Bronchial epithelial cell (primary cell): ENCODE data around the gene YIF1A. TPM values are rescaled to one million over a fixed set of nuclear protein-coding genes. Genes with fewer than 3 reads are reported as not detected.
"Not testable (repeated sequence)": the region's sequence is repeated elsewhere in the genome, so short reads cannot be mapped to it uniquely, and the experiment has no call there.

ENCODE experiments used
- DNase-seq: peaks from one replicate; pipeline ENCODE4 v3.0.0-alpha.2; 2010; ENCODE audit warnings: low read depth
- FAIRE-seq: peaks from 2 replicates; lab custom pipeline; 2011; peaks lifted over from hg19 to GRCh38; lab: Jason Lieb, UNC
- H3K27me3 ChIP-seq: 2 replicates; pipeline ENCODE4 v1.5.1; 2011; ENCODE audit warnings: low read length; ENCODE audit not compliant: control insufficient read depth, insufficient read depth
- H3K36me3 ChIP-seq: 2 replicates; pipeline ENCODE4 v1.5.1; 2011; ENCODE audit warnings: low read length; ENCODE audit not compliant: control insufficient read depth, insufficient read depth
- H3K4me3 ChIP-seq: 2 replicates; pipeline ENCODE4 v1.5.1; 2011; ENCODE audit warnings: mild to moderate bottlenecking, low read depth, low read length, control low read depth
- total RNA-seq: library from RNA; depleted of rRNA; stranded (reverse); fragments of >200 nt; gene quantifications from 2 replicates; pipeline ENCODE4 v1.2.1, GENCODE V29; 2014
- TF ChIP-seq, protein P1 (sequence below): IDR thresholded peaks from 2 replicates; pipeline ENCODE4 v1.5.1; 2011; ENCODE audit warnings: mild to moderate bottlenecking, moderate library complexity, low read length, control low read depth, inconsistent platforms; ENCODE audit not compliant: insufficient read depth, severe bottlenecking

Gene YIF1A
- total RNA-seq, 1 donor from 2014 or later: 231 TPM

DNA sequence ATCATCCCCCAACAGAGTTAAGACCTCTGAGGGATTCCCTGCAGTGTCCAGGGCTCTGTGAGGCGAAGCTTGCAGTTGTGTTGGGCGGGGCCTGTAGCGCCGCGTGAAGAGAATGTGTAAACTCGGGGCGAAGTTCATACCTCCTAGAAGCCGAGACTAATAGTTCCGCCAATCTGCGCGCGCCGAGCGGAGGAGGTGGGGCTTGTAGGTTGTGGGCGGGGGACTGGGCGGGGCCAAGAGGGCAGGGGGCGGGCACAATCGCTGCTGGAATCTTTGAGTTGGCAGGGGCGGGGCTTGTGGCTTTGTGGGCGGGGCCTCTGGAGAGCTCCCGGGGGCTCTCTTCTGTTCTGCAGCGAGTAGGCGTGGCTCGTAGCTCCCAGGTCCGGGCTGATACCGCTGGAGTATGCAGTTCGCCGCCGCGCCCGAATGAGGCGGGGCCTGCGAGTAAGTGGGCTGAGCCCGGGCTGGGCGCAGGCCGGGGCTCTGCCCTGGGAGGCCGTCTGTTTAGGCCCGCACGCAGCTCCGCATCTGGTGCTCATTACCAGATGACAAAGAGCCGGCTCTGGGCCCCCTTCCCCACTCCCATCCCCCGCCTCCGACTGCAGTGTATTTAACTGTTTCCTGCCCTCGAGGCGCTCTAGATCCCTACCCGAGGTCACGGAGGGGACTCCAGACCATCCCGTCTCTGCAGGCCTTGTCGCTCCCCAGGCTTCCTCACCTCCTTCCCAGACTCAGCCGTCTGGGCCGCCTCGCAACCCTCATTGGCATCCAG, 23.8 kb upstream of the YIF1A start:
- Histone ChIP-seq H3K4me3 (peak overlapping the region; percentile 55), H3K36me3 (no peaks in the 10 kb centered on the region), H3K27me3 (peaks cover 2% of the 10 kb centered on the region)
- TF ChIP-seq, protein P1, sequence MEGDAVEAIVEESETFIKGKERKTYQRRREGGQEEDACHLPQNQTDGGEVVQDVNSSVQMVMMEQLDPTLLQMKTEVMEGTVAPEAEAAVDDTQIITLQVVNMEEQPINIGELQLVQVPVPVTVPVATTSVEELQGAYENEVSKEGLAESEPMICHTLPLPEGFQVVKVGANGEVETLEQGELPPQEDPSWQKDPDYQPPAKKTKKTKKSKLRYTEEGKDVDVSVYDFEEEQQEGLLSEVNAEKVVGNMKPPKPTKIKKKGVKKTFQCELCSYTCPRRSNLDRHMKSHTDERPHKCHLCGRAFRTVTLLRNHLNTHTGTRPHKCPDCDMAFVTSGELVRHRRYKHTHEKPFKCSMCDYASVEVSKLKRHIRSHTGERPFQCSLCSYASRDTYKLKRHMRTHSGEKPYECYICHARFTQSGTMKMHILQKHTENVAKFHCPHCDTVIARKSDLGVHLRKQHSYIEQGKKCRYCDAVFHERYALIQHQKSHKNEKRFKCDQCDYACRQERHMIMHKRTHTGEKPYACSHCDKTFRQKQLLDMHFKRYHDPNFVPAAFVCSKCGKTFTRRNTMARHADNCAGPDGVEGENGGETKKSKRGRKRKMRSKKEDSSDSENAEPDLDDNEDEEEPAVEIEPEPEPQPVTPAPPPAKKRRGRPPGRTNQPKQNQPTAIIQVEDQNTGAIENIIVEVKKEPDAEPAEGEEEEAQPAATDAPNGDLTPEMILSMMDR: no peak
- FAIRE-seq (no peak), DNase-seq (peak; percentile 90)

DNA sequence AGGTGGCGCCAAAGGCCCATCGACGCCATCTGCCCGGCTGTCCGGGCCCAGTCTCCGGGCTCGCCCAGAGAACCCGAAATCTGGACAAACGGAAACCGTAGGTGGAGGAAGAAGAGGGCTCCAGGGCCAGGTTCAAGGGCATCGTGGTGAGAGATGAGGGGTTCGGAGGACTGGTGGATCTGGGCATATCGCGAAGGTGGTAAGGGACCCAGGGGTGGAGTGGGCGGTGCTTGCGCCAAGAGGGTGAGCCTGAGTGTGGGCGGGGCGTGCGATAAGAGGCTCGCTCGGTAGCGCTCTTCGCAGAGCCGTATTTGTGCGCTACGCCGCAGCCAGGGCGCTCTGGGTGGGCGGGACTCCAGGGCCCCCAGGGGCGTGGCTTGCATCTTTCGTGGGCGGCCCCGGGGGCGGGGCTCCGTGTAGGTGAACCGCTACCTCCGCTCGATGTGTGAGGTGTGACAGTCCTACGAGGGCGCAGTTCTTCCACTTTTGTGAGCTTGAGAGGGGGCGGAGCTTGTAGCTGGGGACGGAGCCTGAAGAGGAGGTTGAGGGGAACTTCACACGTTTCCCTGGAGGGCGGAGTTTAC, 23.1 kb upstream of the YIF1A start:
- TF ChIP-seq, protein P1: peak; percentile 93
- H3K4me3 ChIP-seq: peak overlapping the region; percentile 55
- H3K27me3 ChIP-seq: peaks cover 2% of the 10 kb centered on the region
- peak; percentile 89 for DNase-seq
- FAIRE-seq: no peak
- no peaks in the 10 kb centered on the region for H3K36me3 ChIP-seq

DNA sequence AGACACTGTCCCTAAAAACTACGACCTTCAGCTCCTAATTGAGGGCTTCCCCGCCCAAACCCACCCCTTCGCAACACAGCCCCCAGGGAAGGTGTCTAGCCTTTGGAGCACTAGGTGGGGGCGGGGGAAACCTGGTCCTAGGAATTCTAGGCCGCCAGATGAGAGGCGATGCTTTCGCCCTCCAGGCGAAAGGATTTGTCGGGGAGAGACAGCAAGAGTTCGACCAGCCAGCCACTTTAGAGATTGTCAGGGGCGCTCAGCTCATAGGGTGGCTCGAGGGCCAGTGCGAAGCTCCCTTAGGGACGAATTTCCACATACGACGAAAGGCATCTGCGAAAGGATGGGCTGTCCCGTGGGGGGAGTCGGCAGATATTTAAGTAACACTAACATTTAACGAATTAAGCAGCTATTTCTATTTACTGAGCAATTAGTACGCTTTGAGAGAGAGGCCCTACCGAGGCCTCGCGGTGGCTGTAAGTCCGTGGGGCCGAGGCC, 22.6 kb upstream of the YIF1A start:
- TF ChIP-seq, protein P1: no peak

DNA sequence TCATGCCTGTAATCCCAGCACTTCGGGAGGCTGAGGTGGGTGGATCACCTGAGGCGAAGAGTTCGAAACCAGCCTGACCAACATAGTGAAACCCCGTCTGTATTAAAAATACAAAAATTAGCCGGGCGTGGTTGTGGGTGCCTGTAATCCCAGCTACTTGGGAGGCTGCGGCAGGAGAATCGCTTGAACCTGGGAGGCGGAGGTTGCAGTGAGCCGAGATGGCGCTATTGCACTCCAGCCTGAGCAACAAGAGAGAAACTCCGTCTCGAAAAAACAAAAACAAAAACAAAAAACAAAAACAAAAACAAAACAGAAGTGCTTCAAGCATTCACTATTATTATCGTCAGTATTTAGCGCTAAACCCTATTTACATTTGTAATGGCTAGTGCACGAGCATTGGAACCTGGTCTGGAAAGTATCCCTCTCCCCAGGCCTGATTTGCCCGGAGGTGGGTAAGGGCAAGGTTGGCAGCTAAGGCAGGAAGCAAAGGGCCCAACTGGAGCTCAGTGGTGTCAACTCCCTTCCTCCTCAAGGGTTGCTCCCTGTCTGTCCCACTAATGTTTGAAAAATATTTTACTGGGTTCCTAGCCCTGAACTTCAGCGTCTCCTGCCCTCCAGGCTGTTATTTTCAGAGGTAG, 22.0 kb upstream of the YIF1A start:
- not testable (repeated sequence) for H3K36me3 ChIP-seq, DNase-seq, FAIRE-seq, H3K4me3 ChIP-seq, H3K27me3 ChIP-seq

More for the DNA sequence above, 22.6 kb upstream of the YIF1A start:
- H3K4me3 ChIP-seq: peak overlapping the region; percentile 55
- H3K27me3 ChIP-seq: peaks cover 2% of the 10 kb centered on the region
- no peak for DNase-seq
- no peak for FAIRE-seq
- no peaks in the 10 kb centered on the region for H3K36me3 ChIP-seq

DNA sequence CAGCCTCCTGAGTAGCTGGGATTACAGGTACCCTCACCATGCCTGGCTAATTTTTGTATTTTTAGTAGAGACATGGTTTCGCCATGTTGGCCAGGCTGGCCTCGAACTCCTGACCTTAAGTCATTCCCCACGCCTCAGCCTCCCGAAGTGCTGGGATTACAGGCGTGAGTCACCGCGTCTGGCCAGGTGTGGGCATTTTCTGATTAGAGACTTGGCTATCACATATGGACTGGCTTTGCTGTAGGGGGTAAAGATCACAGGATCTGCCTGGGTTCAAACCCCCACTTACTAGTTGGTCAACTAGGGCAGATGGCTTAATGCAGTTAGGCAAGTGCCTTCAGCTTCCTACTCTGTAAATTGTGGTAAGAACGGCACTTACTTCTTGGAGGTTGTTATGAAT, 21.4 kb upstream of the YIF1A start:
- TF ChIP-seq, protein P1: no peak
- no peak for FAIRE-seq
- Histone ChIP-seq H3K27me3 (no peaks in the 10 kb centered on the region), H3K4me3 (no peak overlapping the region), H3K36me3 (no peaks in the 10 kb centered on the region)
- DNase-seq: no peak

DNA sequence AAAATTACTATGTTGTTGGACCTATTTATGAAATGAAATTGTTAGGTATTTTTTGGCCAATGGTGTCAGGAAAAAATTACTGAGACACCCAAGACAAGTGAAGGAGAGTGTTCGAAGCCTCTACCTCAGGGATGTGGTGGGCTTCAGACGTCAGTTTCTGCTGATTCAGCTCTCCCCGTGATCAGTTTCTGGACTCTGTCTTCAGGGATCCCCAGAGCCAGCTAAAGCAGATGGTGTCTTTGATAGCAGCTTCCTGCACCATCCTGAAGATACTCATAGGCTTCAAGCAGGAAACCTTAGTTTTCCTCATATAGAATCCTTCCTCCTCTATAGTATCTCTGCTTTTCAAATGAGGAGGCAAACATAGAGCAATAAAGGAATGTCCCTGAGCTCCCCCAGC, 20.5 kb upstream of the YIF1A start:
- FAIRE-seq (no peak), DNase-seq (no peak)
- no peak overlapping the region for H3K4me3 ChIP-seq
- H3K36me3 ChIP-seq: no peaks in the 10 kb centered on the region
- TF ChIP-seq, protein P1: no peak
- H3K27me3 ChIP-seq: no peaks in the 10 kb centered on the region
